Neural crest cell (in vitro differentiated cells): ENCODE data around the gene MASP1. TPM values are rescaled to one million over a fixed set of nuclear protein-coding genes. Genes with fewer than 3 reads are reported as not detected.

ENCODE experiments used
- DNase-seq: peaks from one replicate; pipeline ENCODE4 v3.0.0; 2021; ENCODE audit warnings: low read depth, mixed read lengths, low spot score
- H3K27ac Mint-ChIP-seq: one replicate; pipeline ENCODE4 v1.8.0; 2021; ENCODE audit warnings: mild to moderate bottlenecking, mixed read lengths; ENCODE audit not compliant: unreplicated experiment
- H3K27me3 Mint-ChIP-seq: 2 replicates; pipeline ENCODE4 v1.8.0; 2021; ENCODE audit warnings: low read depth, mild to moderate bottlenecking, mixed read lengths
- H3K36me3 Mint-ChIP-seq: 2 replicates; pipeline ENCODE4 v1.8.0; 2021; ENCODE audit warnings: low read depth, mild to moderate bottlenecking, mixed read lengths
- H3K4me1 Mint-ChIP-seq: 2 replicates; pipeline ENCODE4 v1.8.0; 2021; ENCODE audit warnings: mixed read lengths
- H3K4me3 Mint-ChIP-seq: one replicate; pipeline ENCODE4 v1.8.0; 2021; ENCODE audit warnings: mild to moderate bottlenecking, mixed read lengths
- H3K9me3 Mint-ChIP-seq: 2 replicates; pipeline ENCODE4 v1.8.0; 2021; ENCODE audit warnings: mixed read lengths
- total RNA-seq: library from RNA; stranded (reverse); gene quantifications from 2 replicates; pipeline ENCODE4 v1.2.1, GENCODE V29; 2021
- TF ChIP-seq, protein P1 (sequence below): fragments of 200-600 bp; sonication (generic); conservative IDR thresholded peaks from 2 replicates; pipeline ENCODE4 v1.5.0; 2021; ENCODE audit warnings: antibody characterized with exemption, mild to moderate bottlenecking

The MASP1 gene
- total RNA-seq, 1 donor from 2014 or later: 0.58 TPM

DNA sequence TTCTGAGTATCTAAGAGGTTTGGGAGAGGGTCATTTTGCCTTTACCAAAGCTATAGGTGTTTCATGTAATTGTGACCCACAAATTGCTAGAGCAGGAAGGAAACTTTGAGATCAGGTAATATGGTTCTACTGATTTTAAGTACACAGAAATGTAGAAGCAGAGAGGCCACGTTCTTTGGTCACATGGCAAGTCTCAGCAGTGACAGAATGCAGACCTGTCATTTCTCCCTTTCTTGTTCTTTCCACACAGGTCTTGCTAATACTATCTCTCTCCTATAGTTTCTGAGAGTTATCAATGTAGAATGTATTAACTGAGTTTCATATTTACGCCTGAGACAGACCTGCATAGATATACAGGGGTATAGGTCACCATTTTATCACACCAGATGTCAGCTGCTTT, 105.2 kb downstream of the MASP1 start:
- TF ChIP-seq, protein P1, sequence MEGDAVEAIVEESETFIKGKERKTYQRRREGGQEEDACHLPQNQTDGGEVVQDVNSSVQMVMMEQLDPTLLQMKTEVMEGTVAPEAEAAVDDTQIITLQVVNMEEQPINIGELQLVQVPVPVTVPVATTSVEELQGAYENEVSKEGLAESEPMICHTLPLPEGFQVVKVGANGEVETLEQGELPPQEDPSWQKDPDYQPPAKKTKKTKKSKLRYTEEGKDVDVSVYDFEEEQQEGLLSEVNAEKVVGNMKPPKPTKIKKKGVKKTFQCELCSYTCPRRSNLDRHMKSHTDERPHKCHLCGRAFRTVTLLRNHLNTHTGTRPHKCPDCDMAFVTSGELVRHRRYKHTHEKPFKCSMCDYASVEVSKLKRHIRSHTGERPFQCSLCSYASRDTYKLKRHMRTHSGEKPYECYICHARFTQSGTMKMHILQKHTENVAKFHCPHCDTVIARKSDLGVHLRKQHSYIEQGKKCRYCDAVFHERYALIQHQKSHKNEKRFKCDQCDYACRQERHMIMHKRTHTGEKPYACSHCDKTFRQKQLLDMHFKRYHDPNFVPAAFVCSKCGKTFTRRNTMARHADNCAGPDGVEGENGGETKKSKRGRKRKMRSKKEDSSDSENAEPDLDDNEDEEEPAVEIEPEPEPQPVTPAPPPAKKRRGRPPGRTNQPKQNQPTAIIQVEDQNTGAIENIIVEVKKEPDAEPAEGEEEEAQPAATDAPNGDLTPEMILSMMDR: no peak
- Mint-ChIP-seq H3K4me1 (peaks cover 6% of the 10 kb centered on the region), H3K27ac (no peak overlapping the region), H3K4me3 (no peak overlapping the region), H3K36me3 (no peaks in the 10 kb centered on the region), H3K27me3 (peaks cover 34% of the 10 kb centered on the region), H3K9me3 (no peaks in the 10 kb centered on the region)
- DNase-seq: no peak

DNA sequence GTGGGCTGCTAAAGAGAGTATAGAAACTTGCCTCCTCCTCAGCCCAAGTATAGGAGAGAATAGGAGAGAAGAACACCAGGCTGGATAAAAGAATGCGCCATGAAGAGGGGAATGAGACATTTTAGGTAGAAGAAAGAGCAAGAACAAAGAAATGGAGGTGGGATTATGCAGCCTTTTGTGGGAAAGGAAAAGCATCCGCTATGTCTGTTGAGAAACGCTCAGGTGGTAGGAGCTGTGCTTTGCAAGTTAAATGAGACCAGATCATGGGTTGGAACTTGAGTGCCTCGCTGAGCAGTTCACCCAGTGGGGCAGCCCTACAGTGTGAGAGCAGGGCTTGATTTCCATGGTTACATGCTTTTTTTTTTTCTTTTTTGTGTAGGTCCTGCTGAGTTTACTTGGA, 105.8 kb downstream of the MASP1 start:
- peaks cover 6% of the 10 kb centered on the region for H3K4me1 Mint-ChIP-seq
- H3K4me3 Mint-ChIP-seq: no peak overlapping the region
- TF ChIP-seq, protein P1: no peak
- H3K27me3 Mint-ChIP-seq: peaks cover 34% of the 10 kb centered on the region
- H3K36me3 Mint-ChIP-seq: no peaks in the 10 kb centered on the region
- H3K9me3 Mint-ChIP-seq: no peaks in the 10 kb centered on the region
- H3K27ac Mint-ChIP-seq: no peak overlapping the region
- DNase-seq: no peak

Other genes starting within 250 kb of the MASP1 start
- gene RPL39L, start 152.2 kb downstream of the MASP1 start, total RNA-seq: 32.2 and 37.4 TPM in 2 replicates
- not detected in 2 replicates for gene RTP1, start 94.3 kb downstream of the MASP1 start, total RNA-seq
- not detected in 2 replicates for gene RTP4, start 76.6 kb upstream of the MASP1 start, total RNA-seq